DMS 273 treated with DMSO at 0.1 percent for 48 hours (cell line): ENCODE data around the gene PRKCI.
"Not testable (repeated sequence)": the region's sequence is repeated elsewhere in the genome, so short reads cannot be mapped to it uniquely, and the experiment has no call there.

Experiments
- DNase-seq: peaks from one replicate; lab custom pipeline; 2025; lab: John Stamatoyannopoulos, UW

Gene PRKCI

DNA sequence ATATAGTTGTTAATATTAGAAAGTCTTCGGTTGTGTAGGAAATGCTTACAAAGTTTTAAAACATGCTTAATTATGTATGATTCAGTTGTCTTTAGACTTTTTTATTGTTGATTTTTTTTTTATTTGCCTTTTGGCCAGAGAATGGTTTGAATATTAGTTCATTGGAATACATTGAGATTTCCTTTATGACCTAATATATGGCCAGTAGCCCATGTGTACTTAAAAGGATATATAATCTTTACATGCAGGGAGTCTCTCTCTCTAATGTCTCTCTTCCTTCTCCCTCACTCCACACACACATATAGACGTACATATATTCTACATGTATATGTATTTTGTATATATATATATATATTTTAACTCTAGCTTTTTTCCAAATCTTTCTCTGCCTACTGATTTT lies 68.0 kb downstream of the PRKCI start:
- DNase-seq, result no peak

DNA sequence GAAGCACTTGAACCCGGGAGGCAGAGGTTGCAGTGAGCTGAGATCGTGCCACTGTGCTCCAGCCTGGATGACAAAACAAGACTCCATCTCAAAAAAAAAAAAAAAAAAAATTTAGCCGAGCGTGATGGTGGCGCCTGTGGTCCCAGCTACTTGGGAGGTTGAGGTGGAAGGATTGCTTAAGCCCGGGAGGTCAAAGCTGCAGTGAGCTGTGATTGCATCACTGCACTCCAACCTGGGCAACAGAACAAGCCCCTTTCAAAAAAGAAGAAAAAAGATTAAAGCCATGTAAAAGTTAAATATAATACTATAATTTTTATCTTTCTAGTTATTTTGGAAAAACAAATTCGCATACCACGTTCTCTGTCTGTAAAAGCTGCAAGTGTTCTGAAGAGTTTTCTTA lies 73.4 kb downstream of the PRKCI start:
- DNase-seq, result no peak

DNA sequence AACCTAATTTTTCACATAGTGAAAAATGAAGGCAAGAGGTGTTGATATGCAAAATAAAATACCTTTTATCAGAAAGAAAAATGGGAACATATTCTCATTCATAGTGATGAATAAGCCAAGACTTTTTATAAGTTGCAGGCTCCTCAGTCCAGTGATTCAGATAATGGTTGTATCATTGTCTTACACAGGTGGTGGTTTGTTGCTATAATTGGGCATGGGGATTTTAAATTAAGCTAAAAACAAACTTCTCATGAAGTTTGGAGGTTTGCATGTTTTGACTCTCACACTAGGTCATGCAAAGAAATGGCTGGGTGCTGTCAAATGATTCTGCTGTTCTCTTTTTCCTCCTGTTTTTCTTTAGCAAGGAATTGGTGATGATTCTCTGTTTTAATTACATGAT lies 74.5 kb downstream of the PRKCI start:
- no peak for DNase-seq

DNA sequence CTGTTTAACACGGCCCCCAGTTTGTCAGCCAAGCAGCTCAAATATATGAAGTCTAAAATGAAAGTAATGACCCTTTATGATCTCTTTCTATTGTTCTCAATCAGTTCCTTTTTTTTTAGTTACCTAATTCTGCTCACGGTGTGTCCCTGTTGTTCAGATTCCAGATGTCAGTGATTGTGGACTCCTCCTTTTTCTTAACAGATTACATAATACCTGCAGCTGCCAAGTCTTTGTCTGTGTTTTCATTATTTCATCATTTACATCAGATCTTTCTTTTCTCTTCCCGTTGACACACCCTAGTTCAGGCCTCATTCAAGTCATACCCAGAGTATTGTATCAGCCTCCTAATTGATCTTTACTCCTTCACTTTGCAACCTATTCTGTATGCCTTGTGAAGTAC lies 79.2 kb downstream of the PRKCI start:
- DNase-seq, result no peak

DNA sequence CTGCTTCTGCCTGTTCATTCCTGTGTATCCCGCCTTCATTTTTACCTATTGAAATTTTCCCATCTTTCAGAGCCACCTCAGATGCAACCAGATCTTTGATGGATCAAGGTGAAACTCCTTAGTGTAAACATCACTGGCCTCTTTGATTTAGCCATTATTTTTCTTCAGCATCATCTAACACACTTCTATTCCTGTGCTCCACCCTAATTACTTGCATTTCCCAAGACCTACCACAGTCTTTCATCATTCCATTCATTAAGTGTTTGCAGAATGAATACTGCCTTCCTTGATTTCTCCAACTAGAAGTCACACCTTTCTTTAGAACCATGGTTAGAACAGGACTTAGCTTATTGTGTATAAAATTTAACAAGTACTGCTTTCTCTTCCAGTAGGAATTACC lies 79.8 kb downstream of the PRKCI start:
- no peak for DNase-seq

DNA sequence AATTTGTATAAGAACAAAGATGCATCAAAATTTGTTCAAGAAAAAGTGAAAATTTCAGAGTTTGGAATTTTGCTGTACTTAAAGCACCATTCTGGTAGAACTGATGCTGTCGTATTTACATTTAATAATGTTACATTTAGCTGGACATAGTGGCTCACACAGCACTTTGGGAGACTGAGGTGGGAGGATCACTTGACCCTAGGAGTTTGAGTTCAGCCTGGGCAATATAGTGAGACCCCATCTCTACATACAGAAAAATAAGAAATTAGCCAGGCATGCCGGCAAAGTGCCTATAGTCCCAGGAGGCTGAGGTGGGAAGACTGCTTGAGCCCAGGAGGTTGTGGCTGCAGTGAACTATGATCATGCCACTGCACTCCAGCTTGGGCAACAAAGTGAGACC lies 83.8 kb downstream of the PRKCI start:
- DNase-seq, result no peak

DNA sequence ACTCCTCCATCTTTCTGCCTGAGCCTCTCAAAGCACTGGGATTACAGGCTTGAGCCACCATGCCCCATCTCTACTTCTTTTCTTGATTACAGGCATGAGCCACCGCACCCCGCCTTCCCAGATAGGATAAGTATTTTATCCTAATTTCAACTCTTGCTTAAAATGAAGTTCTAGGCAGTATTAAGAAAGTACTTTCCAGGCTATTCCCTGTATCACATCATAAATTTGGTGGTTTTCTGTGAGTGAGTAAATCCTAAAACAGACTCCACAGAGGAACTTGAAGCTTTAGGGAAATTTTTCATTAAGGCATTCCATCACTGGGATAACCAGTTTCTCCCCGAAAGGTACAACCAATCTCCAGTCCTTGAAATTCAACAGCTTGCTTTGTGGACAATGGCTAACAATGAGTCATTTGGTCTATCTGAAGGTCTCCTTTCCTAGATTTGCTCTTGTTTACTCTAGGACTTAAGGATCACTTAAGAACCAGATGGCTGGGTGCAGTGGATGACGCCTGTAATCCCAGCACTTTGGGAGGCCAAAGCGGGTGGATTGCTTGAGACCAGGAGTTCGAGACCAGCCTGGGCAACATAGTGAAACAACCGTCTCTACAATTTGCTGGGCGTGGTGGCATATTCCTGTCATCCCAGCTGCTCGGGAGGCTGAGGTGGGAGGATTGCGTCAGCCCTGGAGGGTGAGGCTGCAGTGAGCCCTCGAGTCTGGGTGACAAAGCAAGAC lies 85.6 kb downstream of the PRKCI start:
- peak; percentile 58 for DNase-seq

DNA sequence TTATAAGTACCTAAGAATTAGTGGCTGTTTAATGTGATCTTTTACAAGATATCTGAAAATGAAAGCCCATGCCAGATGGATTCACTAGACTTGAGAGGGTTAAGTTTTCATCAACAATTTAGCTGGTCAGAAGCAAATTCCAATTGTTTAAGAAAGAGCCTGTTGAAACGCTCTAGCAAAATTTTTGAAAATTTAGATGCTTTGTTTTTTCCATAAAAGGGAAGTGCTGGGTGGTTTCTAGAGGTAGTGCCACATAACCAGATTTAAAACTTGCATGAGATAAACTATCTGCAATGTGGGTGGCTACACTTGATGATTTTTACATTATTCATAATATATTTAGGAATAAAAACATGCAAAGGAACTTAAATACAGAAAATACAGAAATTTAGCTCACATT lies 86.8 kb downstream of the PRKCI start:
- DNase-seq, result peak; percentile 14

DNA sequence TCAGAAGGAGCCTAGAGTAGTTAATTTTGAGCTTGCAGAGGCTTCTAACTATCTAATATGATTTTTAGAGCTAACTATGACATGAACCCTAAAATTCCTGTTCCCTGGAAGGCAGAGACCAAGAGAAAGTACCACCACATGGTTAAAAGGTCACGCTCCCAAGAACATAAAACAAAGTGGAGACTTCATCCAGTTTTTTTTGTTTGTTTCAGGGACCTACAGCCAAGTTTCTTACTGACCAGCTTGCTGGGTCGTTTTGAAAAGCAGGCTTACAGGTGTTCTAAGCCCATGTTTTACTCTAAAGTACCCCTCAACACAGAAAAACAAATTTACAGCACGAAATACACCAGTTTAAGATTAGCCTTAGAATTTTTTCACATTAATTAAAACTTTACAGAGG lies 95.7 kb downstream of the PRKCI start:
- no peak for DNase-seq

DNA sequence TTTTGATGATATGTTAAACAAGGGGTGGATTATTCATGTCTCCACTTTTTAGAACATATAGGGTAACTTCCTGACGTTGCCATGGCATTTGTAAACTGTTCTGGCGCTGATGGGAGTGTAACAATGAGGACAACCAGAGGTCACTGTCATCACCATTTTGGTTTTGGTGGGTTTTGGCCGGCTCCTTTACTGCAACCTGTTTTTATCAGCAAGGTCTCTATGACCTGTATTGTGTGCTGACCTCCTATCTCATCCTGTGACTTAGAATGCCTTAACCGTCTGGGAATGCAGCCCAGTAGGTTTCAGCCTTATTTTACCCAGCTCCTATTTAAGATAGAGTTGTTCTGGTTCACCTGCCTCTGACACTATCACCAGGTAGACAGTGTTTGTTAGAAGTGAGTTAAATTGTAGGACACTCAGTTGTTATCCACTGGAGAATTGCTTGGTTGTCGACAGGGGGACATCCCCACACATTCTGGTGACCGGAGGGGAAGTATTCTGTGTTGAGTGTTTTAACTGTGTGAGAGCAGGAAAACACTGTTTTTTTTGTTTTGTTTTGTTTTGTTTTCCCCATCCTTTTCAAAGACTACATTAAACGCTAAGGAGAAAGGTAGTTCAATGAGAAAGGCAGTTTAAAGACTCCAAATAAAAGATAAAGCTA lies 98.4 kb downstream of the PRKCI start:
- DNase-seq, result no peak

DNA sequence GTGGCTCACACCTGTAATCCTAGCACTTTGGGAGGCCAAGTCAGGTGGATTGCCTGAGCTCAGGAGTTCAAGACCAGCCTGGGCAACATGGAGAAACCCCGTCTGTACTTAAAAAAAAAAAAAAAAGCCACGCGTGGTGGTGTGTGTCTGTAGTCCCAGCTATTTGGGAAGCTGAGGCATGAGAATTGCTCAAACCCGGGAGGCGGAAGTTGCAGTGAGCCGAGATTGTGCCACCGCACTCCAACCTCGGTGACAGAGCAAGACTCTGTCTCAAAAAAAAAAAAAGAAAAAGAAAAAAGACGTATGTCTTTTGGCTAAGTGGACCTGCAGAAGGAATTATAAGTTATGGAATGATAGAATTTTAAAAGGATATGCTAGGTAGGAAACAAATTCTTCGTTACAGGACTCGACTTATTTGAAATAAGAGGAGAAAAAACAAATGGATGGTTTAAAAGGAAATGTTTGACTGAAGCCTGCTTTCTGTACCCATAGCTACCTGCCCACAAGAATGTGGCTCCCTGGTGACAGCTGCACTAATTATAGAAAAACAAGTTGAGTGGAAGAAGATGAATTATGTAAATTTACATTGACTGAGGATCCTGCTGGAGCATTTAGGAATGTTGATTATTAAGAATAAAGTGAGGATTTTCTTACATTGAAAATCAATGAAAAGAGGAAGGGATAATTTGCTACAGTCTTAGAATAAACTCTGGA lies 99.3 kb downstream of the PRKCI start:
- no peak for DNase-seq

DNA sequence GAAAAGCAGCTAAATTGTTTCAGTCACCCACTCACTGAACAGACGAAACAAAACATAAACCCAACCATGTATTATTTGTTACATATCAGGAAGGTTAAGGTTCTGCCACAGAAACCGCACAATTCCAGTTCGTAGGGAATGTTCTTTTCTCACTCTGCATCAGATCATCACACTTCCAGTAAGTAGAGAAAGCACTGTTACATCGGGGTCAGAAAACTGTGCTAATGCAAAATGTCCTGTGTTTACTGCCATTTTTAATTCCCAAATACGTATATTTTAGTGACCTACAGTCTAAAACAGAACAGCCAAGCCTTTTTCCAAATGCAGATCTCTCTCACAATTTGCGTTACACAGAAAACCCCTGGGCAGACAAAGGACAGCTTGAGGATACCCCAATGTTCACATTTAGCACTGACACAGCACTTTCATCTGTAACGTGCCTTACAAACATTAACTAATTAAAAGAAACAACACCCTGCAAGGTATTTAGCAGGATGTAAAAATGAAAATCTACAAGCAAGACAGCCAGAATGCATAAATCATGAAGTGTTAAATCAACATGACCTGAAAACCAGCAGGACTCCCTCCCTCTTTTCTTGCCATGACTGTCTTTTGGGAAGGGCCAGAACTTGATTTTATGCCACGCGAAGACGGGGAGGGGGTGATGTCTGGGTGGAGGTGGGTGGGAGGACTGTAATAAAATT lies 100.5 kb downstream of the PRKCI start:
- DNase-seq, result no peak

DNA sequence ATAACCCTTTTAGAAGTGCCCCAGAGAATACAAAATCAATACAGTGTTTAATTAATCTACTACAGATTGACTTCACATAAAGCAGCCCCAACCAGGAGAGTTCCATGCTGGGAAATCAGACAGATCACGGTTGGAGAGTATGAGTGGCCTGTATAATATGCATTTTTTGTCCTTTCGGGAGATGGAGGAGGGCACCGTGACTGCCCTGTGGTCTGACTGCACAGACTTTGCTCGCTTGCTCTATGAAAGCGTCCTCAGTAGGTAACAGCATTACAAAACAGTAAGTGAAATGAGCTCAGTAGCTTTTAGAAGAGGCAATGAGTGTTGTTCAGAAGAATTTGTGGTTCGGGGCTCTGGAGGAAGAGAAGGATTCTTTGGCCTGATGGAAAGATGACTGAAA lies 101.1 kb downstream of the PRKCI start:
- no peak for DNase-seq

DNA sequence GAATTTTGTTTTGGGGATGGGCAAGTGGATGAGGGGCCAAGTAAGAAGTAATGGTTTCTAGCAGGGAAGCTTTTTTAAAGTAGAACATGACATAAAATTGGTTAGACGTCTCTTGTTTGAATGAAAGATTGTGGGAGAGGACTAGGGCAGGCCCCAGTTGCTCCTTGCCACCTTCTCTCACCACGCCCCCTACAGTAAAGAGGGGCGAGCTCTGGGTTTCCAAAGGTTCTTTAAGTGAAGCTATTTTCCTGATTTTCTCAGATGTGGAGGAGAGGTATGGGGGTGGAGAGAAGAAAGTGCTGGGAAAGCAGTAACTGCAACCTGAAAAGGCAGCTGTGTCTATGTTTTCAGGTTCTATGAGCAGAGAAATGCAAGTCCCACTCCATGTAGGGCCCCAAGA lies 102.7 kb downstream of the PRKCI start:
- DNase-seq, result no peak

DNA sequence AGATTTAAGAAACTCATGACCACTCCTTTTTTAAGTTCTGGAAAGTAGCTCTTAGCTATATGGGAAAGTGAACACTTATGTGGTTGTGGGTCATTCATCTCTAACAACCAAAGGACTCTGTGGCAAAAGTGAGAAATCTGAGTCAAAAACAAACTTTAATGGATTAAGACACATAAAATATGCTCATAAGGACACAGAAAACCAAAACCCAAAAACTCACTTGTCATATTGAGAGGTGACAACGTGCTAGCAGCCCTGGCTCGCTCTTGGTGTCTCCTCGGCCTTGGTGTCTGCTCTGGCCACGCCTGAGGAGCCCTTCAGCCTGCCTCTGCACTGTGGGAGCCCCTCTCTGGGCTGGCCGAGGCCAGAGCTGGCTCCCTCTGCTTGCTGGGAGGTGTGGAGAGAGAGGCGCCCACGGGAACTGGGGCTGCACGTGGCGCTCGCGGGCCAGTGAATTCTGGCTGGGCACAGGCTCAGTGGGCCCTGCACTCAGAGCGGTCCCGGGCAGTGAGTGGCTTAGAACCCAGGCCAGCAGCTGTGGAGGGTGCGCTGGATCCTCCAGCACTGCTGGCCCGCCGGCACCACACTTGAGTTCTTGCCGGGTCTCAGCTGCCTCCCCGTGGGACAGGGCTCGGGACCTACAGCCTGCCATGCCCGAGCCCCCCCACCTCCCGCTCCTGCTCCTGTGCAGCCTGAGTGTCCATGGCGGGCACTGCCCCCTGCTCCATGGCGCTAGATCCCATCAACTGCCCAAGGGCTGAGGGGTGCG lies 105.0 kb downstream of the PRKCI start:
- DNase-seq, result no peak

DNA sequence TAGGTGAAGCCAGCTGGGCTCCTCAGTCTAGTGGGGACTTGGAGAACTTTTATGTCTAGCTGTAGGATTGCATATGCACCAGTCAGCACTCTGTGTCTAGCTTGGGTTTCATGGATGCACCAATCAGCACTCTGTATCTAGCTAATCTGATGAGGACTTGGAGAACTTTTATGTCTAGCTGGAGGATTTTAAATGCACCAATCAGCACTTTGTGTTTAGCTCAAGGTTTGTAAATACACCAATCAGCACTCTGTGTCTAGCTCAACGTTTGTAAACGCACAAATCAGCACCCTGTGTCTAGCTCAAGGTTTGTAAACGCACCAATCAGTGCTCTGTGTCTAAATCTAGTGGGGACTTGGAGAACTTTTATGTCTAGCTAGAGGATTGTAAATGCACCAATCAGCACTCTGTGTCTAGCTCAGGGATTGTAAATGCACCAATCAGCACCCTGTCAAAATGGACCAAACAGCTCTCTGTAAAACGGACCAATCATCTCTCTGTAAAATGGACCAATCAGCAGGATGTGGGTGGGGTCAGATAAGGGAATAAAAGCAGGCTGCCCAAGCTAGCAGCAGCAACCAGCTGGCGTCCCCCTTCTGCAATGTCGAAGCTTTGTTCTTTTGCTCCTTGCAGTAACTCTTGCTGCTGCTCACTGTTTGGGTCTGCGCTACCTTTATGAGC lies 105.8 kb downstream of the PRKCI start:
- not testable (repeated sequence) for DNase-seq

DNA sequence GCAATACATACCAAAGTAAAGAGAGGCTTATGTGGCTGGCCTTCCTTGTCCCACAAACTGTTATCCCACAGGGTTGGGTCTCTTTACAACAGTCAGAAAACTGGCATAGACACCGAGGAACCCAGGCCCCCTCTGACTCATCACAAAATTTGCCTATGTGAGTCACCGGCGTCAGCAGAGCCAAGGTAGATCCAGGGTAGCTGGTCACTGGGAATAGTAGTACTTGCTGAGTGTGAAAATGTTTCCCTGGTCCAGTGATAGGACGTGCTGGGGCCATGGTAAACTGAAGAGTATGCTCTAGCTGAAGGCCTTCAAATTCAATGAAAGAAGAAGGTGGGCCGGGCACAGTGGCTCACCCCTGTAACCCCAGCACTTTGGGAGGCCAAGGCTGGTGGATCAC lies 108.1 kb downstream of the PRKCI start:
- DNase-seq, result no peak

DNA sequence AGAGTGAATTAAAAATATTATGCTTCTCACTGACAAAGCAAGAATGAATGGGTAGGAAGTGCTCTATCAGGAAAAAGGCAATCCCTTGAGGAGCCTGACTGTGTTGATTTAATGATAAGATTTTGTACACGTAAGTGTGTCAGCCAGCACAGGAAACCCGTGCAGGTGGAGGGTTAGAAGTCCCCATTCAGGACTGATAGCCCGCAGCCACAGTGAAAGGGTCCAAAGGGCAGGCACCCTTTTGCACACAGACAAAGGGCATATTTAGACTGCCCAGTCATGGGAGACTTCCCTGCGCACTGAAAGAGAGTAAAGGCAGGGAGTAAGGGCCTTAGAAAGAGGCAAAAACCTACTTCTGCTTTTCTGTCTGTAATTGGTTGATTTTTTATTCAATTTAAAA lies 108.9 kb downstream of the PRKCI start:
- no peak for DNase-seq

DNA sequence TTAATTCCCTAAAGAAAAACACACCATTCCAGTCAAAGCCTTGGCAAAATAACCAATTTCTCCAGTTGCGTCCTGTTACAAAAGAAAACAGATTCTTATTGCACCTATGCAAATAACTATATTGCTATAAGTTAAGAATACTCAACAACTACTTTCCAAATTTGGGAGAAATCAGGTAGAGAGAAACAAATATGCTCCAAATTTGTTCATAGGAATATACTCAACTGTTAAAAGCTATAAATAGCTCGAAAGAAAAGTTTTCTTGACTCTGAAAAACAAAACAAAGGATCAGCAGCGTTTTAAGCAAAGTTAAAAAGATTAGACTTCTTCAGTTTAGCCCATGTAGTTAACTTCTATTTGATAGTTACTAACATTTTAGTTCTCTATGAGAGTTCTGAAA lies 115.2 kb downstream of the PRKCI start:
- no peak for DNase-seq

DNA sequence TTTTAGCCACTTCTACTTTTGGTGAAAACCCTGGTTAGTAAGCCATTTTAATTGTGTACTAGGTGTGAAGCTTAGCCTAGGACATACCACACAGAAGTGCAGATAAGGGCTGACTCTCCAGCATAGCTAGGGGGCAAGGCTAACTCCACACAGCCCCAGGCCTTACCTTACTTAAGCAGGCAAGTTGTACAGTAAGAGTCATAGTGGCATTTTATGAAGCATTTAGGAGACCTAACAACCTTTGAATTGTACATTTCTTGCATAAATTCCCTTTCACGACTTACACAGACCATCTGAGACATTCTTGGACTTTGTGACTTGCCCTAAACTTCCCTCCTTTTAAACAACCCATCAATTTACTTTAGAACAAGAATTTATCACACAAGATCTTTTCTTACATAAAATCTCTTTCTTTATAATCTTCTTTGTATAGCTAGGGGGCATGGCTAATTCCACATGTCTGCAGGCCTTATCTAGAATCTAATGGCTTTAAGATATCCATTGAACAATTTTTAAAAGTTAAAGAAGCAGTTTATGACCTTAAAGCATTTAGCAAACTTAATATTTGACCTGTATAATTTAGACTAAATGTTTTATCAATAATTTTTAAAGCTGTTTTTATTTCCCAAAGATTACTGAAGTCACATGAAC lies 116.6 kb downstream of the PRKCI start:
- no peak for DNase-seq

DNA sequence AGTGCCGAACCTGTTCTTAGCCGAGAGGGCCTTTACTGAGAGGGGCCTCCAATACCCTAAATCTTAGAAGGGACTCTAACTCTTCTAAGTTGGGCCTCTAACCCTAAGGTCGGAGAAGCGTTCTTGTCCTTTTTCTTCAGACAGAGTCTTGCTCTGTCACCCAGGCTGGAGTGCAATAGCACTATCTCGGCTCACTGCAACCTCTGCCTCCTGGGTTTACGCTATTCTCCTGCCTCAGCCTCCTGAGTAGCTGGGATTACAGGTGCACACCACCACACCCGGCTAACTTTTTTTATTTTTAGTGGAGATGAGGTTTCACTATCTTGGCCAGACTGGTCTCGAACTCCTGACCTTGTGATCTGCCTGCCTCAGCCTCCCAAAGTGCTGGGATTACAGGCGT lies 120.0 kb downstream of the PRKCI start:
- not testable (repeated sequence) for DNase-seq
